T-cell (primary cell): ENCODE measurements around the gene BLVRB. TPM values are rescaled to one million over a fixed set of nuclear protein-coding genes. Genes with fewer than 3 reads are reported as not detected.
"Not testable (repeated sequence)": the region's sequence is repeated elsewhere in the genome, so short reads cannot be mapped to it uniquely, and the experiment has no call there.

Experiments used
- ATAC-seq, 4 experiments: fragments of 200-7000 bp in 3 of 4; fragments of 150-1000 bp in 1 of 4; cut with Tn5 transposase; replicated peaks in 1 of 4; 1 replicate in 3 of 4; 2 replicates in 1 of 4; pipeline ENCODE4 v1.10.0; 2021; ENCODE audit warnings: moderate library complexity in 3 of 4, mild to moderate bottlenecking in 2 of 4, moderate number of reproducible peaks in 1 of 4
- CTCF ChIA-PET, 2 donors: fragments of 300-600 bp; sonication (Branson Sonifier 250); formaldehyde crosslinking; loops; one replicate each; lab custom pipeline; 2022; ENCODE audit warnings: antibody characterized with exemption in 2 of 2; lab: Charles Lee
- POLR2A ChIA-PET, 2 donors: fragments of 300-600 bp; sonication (Branson Sonifier 250); formaldehyde crosslinking; loops; one replicate each; lab custom pipeline; 2022; ENCODE audit warnings: antibody characterized with exemption in 2 of 2; lab: Charles Lee
- DNase-seq, 35 experiments: peaks; one replicate each; pipeline versions ENCODE4 v3.0.0 to v3.0.0-alpha.2; 2013 to 2023
- H3K27ac ChIP-seq: one replicate; pipeline ENCODE4 v1.5.1; 2013; ENCODE audit warnings: low read length
- H3K27me3 ChIP-seq, 2 experiments: replicated peaks in 1 of 2; 1 replicate in 1 of 2; 2 replicates in 1 of 2; pipeline versions ENCODE4 v1.6.1 to v1.7.0; 2013; ENCODE audit warnings: low read length in 1 of 2, mixed read lengths in 1 of 2; ENCODE audit not compliant: control insufficient read depth in 2 of 2, insufficient read depth in 2 of 2; ENCODE audit errors: extremely low read depth in 1 of 2
- H3K36me3 ChIP-seq, 2 donors: 1 replicate in 1 of 2; 2 replicates in 1 of 2; pipeline versions ENCODE4 v1.6.1 to v1.7.0; 2013; ENCODE audit warnings: low read length in 1 of 2; ENCODE audit not compliant: control insufficient read depth in 2 of 2, insufficient read depth in 1 of 2; ENCODE audit errors: extremely low read depth in 1 of 2
- H3K4me1 ChIP-seq, 2 experiments: 1 replicate in 1 of 2; 2 replicates in 1 of 2; pipeline versions ENCODE4 v1.6.1 to v1.7.0; 2013; ENCODE audit warnings: low read length in 2 of 2, mixed read lengths in 1 of 2; ENCODE audit not compliant: insufficient read depth in 2 of 2, control insufficient read depth in 1 of 2; ENCODE audit errors: extremely low read depth in 1 of 2
- H3K4me3 ChIP-seq, 2 donors: 1 replicate in 1 of 2; 2 replicates in 1 of 2; pipeline versions ENCODE4 v1.5.1 to v1.7.0; 2013; ENCODE audit warnings: mild to moderate bottlenecking in 2 of 2, low read length in 1 of 2, moderate library complexity in 1 of 2; ENCODE audit not compliant: control insufficient read depth in 1 of 2; ENCODE audit errors: extremely low read depth in 1 of 2
- H3K9me3 ChIP-seq: 2 replicates; pipeline ENCODE4 v1.7.0; 2013
- H3K27ac Mint-ChIP-seq, 2 donors: one replicate each; pipeline ENCODE4 v1.8.0; 2020 to 2021; ENCODE audit warnings: mild to moderate bottlenecking in 2 of 2, mixed read lengths in 2 of 2
- H3K27me3 Mint-ChIP-seq, 2 donors: one replicate each; pipeline ENCODE4 v1.8.0; 2021 to 2022; ENCODE audit warnings: mixed read lengths in 2 of 2
- H3K36me3 Mint-ChIP-seq: one replicate; pipeline ENCODE4 v1.8.0; 2021; ENCODE audit warnings: mixed read lengths
- H3K4me1 Mint-ChIP-seq, 3 donors: one replicate each; pipeline ENCODE4 v1.8.0; 2020 to 2022; ENCODE audit warnings: mixed read lengths in 3 of 3, mild to moderate bottlenecking in 1 of 3
- H3K4me3 Mint-ChIP-seq, 3 donors: one replicate each; pipeline ENCODE4 v1.8.0; 2020 to 2022; ENCODE audit warnings: mild to moderate bottlenecking in 3 of 3, mixed read lengths in 3 of 3, moderate library complexity in 3 of 3
- H3K9me3 Mint-ChIP-seq, 3 donors: one replicate each; pipeline ENCODE4 v1.8.0; 2020 to 2022; ENCODE audit warnings: mixed read lengths in 3 of 3
- WGBS: methylation state at CpG from one replicate; pipeline ENCODE4 v1.1.5; 2013; ENCODE audit warnings: missing lambda C conversion rate; ENCODE audit not compliant: insufficient coverage; 5-methylcytosine and 5-hydroxymethylcytosine counted together
- total RNA-seq, 35 experiments: library from RNA in 6 of 35; stranded (reverse) in 6 of 35; fragments of 120-200 nt in 1 of 35; gene quantifications; one replicate each; pipeline versions ENCODE4 v1.2.1 to v1.2.4 and lab custom pipeline; 2013 to 2026

Gene BLVRB
- total RNA-seq, 5 donors from 2014 or later (not counting 1 experiment from before 2014, with no cell fraction given), result 6.8 to 20.3 (median 16.4) TPM

DNA sequence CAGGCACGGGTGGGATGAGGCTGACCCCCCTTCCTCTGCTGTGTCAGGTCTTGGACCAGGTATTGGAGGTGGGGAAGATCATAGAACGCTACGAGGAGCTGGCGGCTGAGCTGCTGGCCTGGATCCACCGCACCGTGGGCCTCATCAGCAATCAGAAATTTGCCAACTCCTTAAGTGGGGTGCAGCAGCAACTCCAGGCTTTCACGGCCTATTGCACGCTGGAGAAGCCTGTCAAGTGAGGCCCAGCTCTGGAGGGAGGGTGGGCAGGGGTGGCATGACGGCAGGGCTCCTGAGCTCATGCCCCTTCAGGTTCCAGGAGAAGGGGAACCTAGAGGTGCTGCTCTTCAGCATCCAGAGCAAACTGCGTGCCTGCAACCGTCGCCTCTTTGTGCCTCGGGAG lies 36.5 kb upstream of the BLVRB start:
- no peaks in the 10 kb centered on the region for H3K9me3 Mint-ChIP-seq
- no peak overlapping the region for H3K4me3 ChIP-seq
- H3K9me3 ChIP-seq, result no peaks in the 10 kb centered on the region
- no peak overlapping the region for H3K27ac ChIP-seq
- H3K36me3 ChIP-seq, result no peaks in the 10 kb centered on the region
- H3K4me3 Mint-ChIP-seq, result no peak overlapping the region
- H3K4me1 ChIP-seq, result no peaks in the 10 kb centered on the region
- 89% methylated on average over 13 of the region's 13 CpGs for WGBS
- peaks cover 0 to 40% of the 10 kb centered on the region in 2 experiments for H3K27me3 ChIP-seq
- POLR2A ChIA-PET, result no interaction called here
- no peak overlapping the region for H3K27ac Mint-ChIP-seq
- CTCF ChIA-PET, result interaction anchor here in 1 of 2 donors (0.5 to 1.1 kb wide), 2 partner anchors 37 to 805 kb away, joined by 3 to 4 read pairs; no protein-coding TSS in a partner anchor
- H3K27me3 Mint-ChIP-seq, result peaks cover 6 to 12% of the 10 kb centered on the region in 2 donors
- no peaks in the 10 kb centered on the region for H3K36me3 Mint-ChIP-seq
- DNase-seq (no peak), ATAC-seq (no peak)
- peaks cover 0 to 6% (median 0%) of the 10 kb centered on the region in 3 donors for H3K4me1 Mint-ChIP-seq

DNA sequence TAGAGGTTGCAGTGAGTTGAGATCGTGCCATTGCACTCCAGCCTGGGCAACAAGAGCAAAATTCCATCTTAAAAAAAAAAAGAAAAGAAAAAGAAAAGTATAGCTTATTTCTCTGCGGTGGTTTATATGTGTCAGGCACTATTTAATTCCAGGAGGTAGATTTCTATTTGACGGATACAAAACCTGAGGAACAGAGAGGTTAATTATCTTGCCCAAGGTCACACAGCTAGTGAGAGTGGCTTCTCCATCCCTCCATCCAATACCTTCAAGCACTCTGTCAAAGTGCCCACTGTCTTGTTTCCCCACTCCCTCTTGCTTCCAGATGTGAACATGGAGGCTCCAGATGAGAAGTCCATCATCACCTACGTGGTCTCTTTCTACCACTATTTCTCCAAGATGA lies 36.1 kb upstream of the BLVRB start:
- Mint-ChIP-seq H3K27ac (no peak overlapping the region), H3K4me3 (no peak overlapping the region), H3K27me3 (peaks cover 6 to 12% of the 10 kb centered on the region in 2 donors), H3K4me1 (peaks cover 0 to 6% (median 0%) of the 10 kb centered on the region in 3 donors), H3K9me3 (no peaks in the 10 kb centered on the region), H3K36me3 (no peaks in the 10 kb centered on the region)
- no peak for DNase-seq
- ChIA-PET CTCF (interaction anchor here in 1 of 2 donors (1.1 kb wide), 1 partner anchor 37 kb away, joined by 3 read pairs; no protein-coding TSS in a partner anchor), POLR2A (no interaction called here)
- no peak overlapping the region for H3K27ac ChIP-seq
- H3K4me3 ChIP-seq, result no peak overlapping the region
- no peak for ATAC-seq
- H3K4me1 ChIP-seq, result no peaks in the 10 kb centered on the region
- H3K9me3 ChIP-seq, result no peaks in the 10 kb centered on the region
- H3K36me3 ChIP-seq, result no peaks in the 10 kb centered on the region
- H3K27me3 ChIP-seq, result peaks cover 0 to 41% of the 10 kb centered on the region in 2 experiments
- WGBS, result no CpG with 5 or more reads among the region's 4 CpGs

DNA sequence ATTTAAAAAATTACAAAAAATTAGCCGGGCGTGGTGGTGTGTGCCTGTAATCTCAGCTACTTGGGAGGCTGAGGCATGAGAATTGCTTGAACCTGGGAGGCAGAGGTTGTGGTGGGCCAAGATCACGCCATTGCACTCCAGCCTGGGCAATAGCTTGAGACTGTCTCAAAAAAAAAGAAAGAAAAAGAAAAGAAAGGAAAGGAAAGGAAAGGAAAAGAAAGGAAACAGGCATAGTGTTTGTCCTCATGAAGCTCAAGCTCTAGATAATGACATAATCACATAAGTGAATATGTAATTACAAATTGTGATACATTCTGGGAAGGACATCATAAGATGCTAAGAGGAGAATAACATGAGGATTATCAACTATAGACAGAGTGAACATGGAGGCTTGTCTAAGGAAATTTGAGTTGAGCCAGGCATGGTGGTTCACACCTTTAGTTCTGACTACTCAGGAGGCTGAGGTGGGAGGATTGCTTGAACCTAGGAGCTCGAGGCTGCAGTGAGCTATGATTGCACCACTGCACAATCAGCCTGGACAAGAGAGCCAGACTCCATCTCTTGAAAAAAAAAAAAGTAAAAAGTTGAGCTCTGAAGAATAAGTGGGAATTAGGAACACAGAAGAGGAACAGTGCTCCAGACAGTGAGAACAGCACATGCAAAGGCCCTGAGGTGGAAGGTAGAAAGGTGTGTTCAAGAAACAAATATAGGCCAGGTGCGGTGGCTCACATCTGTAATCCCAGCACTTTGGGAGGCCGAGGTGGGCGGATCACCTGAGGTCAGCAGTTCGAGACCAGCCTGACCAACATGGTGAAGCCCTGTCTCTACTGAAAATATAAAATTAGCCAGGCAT lies 35.4 kb upstream of the BLVRB start:
- H3K4me3 ChIP-seq, H3K36me3 Mint-ChIP-seq, H3K27ac Mint-ChIP-seq, H3K4me1 Mint-ChIP-seq, H3K27ac ChIP-seq, H3K9me3 Mint-ChIP-seq, H3K4me1 ChIP-seq, H3K4me3 Mint-ChIP-seq, ATAC-seq, H3K36me3 ChIP-seq, H3K9me3 ChIP-seq, DNase-seq: not testable (repeated sequence)
- H3K27me3 ChIP-seq, result peaks cover 0 to 37% of the 10 kb centered on the region in 2 experiments
- WGBS, result 60% methylated on average over 3 of the region's 8 CpGs
- peaks cover 6 to 12% of the 10 kb centered on the region in 2 donors for H3K27me3 Mint-ChIP-seq
- ChIA-PET CTCF (interaction anchor here in 1 of 2 donors (1.1 kb wide), 1 partner anchor 36 kb away, joined by 3 read pairs; no protein-coding TSS in a partner anchor), POLR2A (interaction anchor here in 1 of 2 donors (0.6 to 0.7 kb wide), 2 partner anchors 86 to 99 kb away, joined by 4 read pairs; no protein-coding TSS in a partner anchor)

DNA sequence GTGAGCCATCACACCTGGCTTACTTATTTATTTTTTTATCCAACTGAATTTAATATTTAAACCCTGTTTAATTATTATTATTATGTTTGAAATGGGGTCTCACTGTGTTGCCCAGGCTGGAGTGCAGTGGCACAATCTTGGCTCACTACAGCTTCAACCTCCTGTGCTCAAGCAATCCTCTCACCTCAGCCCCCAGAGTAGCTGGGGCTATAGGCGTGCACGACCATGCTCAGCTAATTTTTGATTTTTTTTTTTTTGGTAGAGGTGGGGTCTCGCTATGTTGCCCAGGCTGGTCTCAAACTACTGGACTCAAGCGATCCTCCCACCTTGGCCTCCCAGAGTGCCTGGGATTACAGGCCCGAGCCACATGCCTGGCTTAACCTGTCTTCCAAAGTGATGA lies 33.8 kb upstream of the BLVRB start:
- ChIA-PET CTCF (interaction anchor here in 1 of 2 donors (0.7 kb wide), 1 partner anchor 361 kb away, joined by 5 read pairs; no protein-coding TSS in a partner anchor), POLR2A (no interaction called here)
- Mint-ChIP-seq H3K27me3 (peaks cover 9 to 21% of the 10 kb centered on the region in 2 donors), H3K9me3 (no peaks in the 10 kb centered on the region), H3K36me3 (no peaks in the 10 kb centered on the region), H3K4me3 (no peak overlapping the region), H3K27ac (no peak overlapping the region), H3K4me1 (no peaks in the 10 kb centered on the region)
- no peaks in the 10 kb centered on the region for H3K4me1 ChIP-seq
- H3K36me3 ChIP-seq, result no peaks in the 10 kb centered on the region
- no peaks in the 10 kb centered on the region for H3K9me3 ChIP-seq
- DNase-seq, result no peak
- H3K4me3 ChIP-seq, result no peak overlapping the region
- WGBS, result 90% methylated on average over 3 of the region's 5 CpGs
- no peak overlapping the region for H3K27ac ChIP-seq
- ATAC-seq, result no peak
- H3K27me3 ChIP-seq, result peaks cover 0 to 40% of the 10 kb centered on the region in 2 experiments

DNA sequence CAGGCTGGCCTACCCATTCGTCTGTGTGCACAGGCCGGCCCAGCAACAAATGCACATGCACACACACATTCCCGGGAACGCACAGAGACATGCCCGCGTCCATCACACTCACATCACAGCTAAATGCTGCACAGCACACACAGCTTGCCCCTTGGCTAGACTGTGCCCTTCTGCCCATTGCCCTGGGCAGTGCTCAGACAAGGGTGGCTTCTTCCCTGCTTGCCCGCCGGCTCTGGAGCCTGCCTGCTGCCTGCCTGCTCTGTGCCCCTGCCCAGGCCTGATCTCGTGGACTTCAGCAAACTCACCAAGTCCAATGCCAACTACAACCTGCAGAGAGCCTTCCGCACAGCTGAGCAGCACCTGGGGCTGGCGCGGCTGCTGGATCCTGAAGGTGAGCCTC lies 31.7 kb upstream of the BLVRB start:
- ATAC-seq (no peak), DNase-seq (no peak)
- Histone ChIP-seq H3K4me1 (no peaks in the 10 kb centered on the region), H3K4me3 (no peak overlapping the region), H3K27me3 (peaks cover 0 to 27% of the 10 kb centered on the region in 2 experiments), H3K27ac (no peak overlapping the region), H3K9me3 (no peaks in the 10 kb centered on the region), H3K36me3 (no peaks in the 10 kb centered on the region)
- H3K4me1 Mint-ChIP-seq, result no peaks in the 10 kb centered on the region
- H3K27ac Mint-ChIP-seq, result no peak overlapping the region
- POLR2A ChIA-PET, result no interaction called here
- 87% methylated on average over 12 of the region's 12 CpGs for WGBS
- CTCF ChIA-PET, result no interaction called here
- H3K9me3 Mint-ChIP-seq, result no peaks in the 10 kb centered on the region
- peaks cover 12 to 19% of the 10 kb centered on the region in 2 donors for H3K27me3 Mint-ChIP-seq
- no peaks in the 10 kb centered on the region for H3K36me3 Mint-ChIP-seq
- no peak overlapping the region for H3K4me3 Mint-ChIP-seq

DNA sequence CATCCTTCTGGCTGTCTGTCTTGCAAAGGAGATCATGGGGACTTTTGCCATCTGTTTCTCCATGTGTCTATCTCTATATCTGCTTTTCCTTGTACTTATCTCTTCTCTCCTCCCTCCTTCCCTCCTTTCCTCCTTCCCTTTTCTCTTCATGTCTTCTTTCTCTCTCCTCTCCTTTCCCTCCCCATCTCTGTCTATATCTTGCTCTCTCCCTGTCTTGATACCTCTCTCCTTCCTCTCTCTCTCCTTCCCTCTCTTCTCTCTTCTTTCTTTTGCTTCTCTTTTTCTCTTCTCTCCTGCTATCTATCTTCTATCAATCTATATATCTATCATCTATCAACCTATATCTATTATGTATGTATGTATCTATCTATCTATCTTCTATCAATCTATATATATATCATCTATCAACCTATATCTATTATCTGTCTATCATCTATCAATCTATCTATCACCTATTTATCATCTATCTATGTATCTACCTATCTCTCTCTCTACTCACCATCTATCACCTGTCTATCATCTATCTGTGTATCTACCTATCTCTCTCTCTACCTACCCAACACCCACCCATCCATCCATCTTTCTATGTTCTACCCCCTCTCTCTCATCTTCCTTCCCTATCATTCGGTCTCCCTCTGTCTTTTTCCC lies 28.8 kb upstream of the BLVRB start:
- H3K36me3 ChIP-seq, result no peaks in the 10 kb centered on the region
- 82% methylated on average over 1 of the region's 1 CpG for WGBS
- H3K4me1 ChIP-seq, result no peaks in the 10 kb centered on the region
- Mint-ChIP-seq H3K36me3 (no peaks in the 10 kb centered on the region), H3K27ac (no peak overlapping the region), H3K4me3 (no peak overlapping the region), H3K4me1 (no peaks in the 10 kb centered on the region), H3K9me3 (no peaks in the 10 kb centered on the region), H3K27me3 (peaks cover 8 to 19% of the 10 kb centered on the region in 2 donors)
- ChIA-PET POLR2A (no interaction called here), CTCF (no interaction called here)
- H3K9me3 ChIP-seq, result no peaks in the 10 kb centered on the region
- DNase-seq (no peak), ATAC-seq (no peak)
- no peak overlapping the region for H3K4me3 ChIP-seq
- peaks cover 0 to 18% of the 10 kb centered on the region in 2 experiments for H3K27me3 ChIP-seq
- no peak overlapping the region for H3K27ac ChIP-seq
